HUES64 (cell line): ENCODE data around the gene SAP130.

Experiments
- H3K27ac ChIP-seq: 2 replicates; pipeline ENCODE4 v1.7.0; 2013; ENCODE audit warnings: low read depth, low read length, inconsistent platforms
- H3K27me3 ChIP-seq: 2 replicates; pipeline ENCODE4 v1.6.1; 2013; ENCODE audit warnings: mild to moderate bottlenecking, low read length; ENCODE audit not compliant: insufficient read depth
- H3K36me3 ChIP-seq: 2 replicates; pipeline ENCODE4 v1.6.1; 2013; ENCODE audit warnings: mild to moderate bottlenecking, low read length; ENCODE audit not compliant: insufficient read depth
- H3K4me1 ChIP-seq: 2 replicates; pipeline ENCODE4 v1.6.1; 2013; ENCODE audit warnings: mild to moderate bottlenecking, low read length, moderate library complexity; ENCODE audit not compliant: insufficient read depth
- H3K4me3 ChIP-seq: 2 replicates; pipeline ENCODE4 v1.5.1; 2013; ENCODE audit warnings: mild to moderate bottlenecking, low read length, moderate library complexity
- H3K9ac ChIP-seq: 2 replicates; pipeline ENCODE4 v1.6.1; 2013; ENCODE audit warnings: mild to moderate bottlenecking, low read depth, low read length
- H3K9me3 ChIP-seq: 2 replicates; pipeline ENCODE4 v1.6.1; 2013; ENCODE audit warnings: low read depth, low read length; ENCODE audit not compliant: insufficient read depth
- WGBS: fragments of 150-250, 120-280 bp; methylation state at CpG from one replicate; pipeline ENCODE4 v1.1.7; 2013; ENCODE audit warnings: missing lambda C conversion rate; 5-methylcytosine and 5-hydroxymethylcytosine counted together

The SAP130 gene

DNA sequence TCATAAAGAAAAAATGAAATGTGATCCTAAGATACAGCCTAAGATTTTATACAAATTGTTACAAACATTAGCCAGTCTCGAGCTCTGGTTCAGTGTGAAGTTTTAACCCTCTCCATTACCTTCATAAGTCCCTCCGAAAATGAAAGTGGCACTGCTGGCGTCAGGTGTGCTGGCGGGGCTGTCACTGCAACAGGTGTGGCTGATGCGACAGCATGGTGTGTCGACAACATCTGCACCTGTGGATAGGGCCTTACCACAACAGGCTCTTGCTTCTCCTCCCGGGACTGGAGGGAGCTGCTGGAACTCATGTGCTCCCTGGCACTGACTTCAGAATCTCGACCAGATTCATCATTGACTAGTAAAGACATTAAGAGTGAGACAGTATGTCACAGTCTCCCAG lies 10.3 kb downstream of the SAP130 start:
- WGBS = 95% methylated on average over 8 of the region's 8 CpGs
- no peaks in the 10 kb centered on the region for H3K9me3 ChIP-seq
- no peak overlapping the region for H3K9ac ChIP-seq
- peaks cover 74% of the 10 kb centered on the region for H3K36me3 ChIP-seq
- no peaks in the 10 kb centered on the region for H3K27me3 ChIP-seq
- H3K27ac ChIP-seq = no peak overlapping the region
- H3K4me1 ChIP-seq = no peaks in the 10 kb centered on the region
- no peak overlapping the region for H3K4me3 ChIP-seq

DNA sequence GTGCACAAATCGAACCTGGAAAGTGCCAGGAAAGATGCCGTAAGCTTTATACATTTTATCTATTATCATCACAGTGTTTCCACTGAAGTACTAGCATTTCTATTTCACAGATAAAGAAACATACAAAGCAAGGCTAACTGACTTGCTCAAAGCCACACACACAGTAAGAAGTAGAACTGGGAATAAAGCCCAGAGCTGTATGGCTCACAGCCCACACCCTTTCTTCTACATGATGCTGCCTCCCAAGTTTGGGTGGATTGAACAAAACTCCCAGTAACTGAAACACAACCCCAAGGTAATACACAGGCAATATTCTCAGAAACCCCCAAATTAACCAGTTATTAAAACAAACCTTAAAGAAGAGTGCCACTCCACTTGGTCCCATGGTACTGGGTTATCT lies 11.2 kb downstream of the SAP130 start:
- 96% methylated on average over 2 of the region's 2 CpGs for WGBS
- Histone ChIP-seq H3K9ac (no peak overlapping the region), H3K27me3 (no peaks in the 10 kb centered on the region), H3K27ac (no peak overlapping the region), H3K36me3 (peaks cover 74% of the 10 kb centered on the region), H3K4me1 (no peaks in the 10 kb centered on the region), H3K4me3 (no peak overlapping the region), H3K9me3 (no peaks in the 10 kb centered on the region)

DNA sequence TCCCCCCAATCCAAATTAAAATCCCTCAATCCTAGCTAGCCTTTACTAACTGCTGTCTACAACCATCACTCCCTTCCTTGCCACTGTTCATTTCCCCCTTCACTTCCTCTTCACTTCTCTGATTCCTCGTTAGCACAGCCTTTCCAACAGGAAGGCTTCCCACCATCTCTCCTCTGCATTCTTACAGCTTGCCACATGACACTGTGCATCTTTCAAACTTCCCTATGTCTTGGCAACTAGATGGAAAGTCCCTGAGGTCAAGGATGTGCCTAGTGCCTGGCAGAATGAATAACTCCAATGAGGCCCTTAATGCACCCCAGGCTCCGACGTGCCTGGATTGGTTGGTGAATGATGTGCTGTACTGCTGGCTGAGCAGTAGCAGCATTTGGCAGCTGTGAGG lies 15.2 kb downstream of the SAP130 start:
- Histone ChIP-seq H3K9ac (no peak overlapping the region), H3K36me3 (peaks cover 100% of the 10 kb centered on the region), H3K9me3 (no peaks in the 10 kb centered on the region), H3K27me3 (no peaks in the 10 kb centered on the region), H3K4me1 (no peaks in the 10 kb centered on the region), H3K27ac (no peak overlapping the region), H3K4me3 (no peak overlapping the region)
- 98% methylated on average over 3 of the region's 3 CpGs for WGBS

DNA sequence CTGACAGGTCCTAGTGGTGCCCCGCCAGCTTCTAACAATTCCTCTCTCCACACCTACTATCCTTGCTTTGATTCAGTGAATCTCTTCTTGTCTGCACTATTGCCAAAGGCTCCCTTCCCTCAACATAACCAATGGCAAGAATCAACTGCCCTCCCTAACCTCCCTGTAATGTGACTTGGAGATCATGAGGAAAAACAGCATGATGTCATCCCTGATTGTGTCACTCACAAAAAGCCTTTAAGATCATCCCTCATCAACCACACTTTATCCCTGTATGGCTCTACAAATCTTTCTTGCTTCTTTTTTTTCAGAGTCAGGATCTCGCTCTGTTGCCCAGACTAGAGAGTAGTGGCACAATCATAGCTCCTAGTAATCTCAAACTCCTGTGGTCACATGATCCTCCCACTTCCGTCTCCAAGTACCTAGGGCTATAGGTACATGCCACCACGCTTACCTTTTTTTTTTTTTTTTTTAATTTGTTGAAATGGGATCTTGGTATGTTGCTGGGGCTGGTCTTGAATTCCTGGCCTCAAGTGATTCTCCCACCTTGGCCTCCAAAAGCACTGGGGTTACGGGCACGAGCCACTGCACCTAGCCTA lies 19.7 kb downstream of the SAP130 start:
- Histone ChIP-seq H3K4me3 (no peak overlapping the region), H3K36me3 (peaks cover 100% of the 10 kb centered on the region)
- WGBS = 96% methylated on average over 5 of the region's 6 CpGs

DNA sequence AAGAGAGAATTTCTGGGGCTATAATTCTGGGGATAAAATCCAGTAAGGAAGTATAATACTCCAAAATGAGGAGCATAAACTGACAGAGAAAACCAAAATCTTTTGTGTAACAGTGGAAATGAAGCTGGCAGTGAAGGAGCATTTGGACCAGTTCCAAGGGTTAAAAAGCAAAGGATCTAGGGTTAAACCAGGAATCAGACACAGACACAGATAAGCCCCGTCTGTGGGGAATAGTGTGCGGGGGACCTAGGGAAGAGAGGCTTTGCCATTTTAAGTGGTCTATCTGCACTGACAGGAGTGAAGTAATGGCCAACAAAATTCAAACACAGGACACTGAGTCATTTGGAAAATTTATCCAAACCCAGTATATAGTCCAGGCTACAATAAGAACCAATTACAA lies 23.4 kb downstream of the SAP130 start:
- Histone ChIP-seq H3K4me1 (no peaks in the 10 kb centered on the region), H3K4me3 (no peak overlapping the region), H3K27me3 (no peaks in the 10 kb centered on the region), H3K9ac (no peak overlapping the region), H3K27ac (no peak overlapping the region), H3K9me3 (no peaks in the 10 kb centered on the region), H3K36me3 (peaks cover 100% of the 10 kb centered on the region)
- 98% methylated on average over 2 of the region's 2 CpGs for whole genome bisulfite sequencing

More for the DNA sequence above, 19.7 kb downstream of the SAP130 start:
- H3K27me3 ChIP-seq = no peaks in the 10 kb centered on the region
- no peaks in the 10 kb centered on the region for H3K9me3 ChIP-seq
- H3K4me1 ChIP-seq = no peaks in the 10 kb centered on the region
- H3K27ac ChIP-seq = no peak overlapping the region
- H3K9ac ChIP-seq = no peak overlapping the region

DNA sequence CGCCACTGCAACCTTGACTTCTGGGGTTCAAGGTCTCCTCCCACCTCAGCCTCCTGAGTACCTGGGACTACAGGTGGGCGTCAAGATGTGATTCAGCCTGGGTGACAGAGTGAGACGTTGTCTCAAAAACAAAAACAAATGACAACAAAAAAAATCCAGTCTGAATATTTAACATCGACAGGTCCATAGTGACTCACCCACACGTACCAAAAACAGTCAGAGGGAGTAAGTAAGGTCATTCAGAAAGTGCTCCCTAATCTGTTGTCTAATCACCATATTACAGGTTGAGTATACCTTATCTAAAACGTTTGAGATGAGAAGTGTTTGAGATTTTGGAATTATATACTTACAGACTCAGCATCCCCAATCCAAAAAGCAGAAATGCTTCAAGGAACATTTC lies 24.4 kb downstream of the SAP130 start:
- H3K9ac ChIP-seq = no peak overlapping the region
- H3K4me3 ChIP-seq = no peak overlapping the region
- WGBS = 100% methylated on average over 5 of the region's 6 CpGs
- no peaks in the 10 kb centered on the region for H3K27me3 ChIP-seq
- H3K9me3 ChIP-seq = no peaks in the 10 kb centered on the region
- H3K36me3 ChIP-seq = peaks cover 99% of the 10 kb centered on the region
- no peaks in the 10 kb centered on the region for H3K4me1 ChIP-seq
- H3K27ac ChIP-seq = no peak overlapping the region

DNA sequence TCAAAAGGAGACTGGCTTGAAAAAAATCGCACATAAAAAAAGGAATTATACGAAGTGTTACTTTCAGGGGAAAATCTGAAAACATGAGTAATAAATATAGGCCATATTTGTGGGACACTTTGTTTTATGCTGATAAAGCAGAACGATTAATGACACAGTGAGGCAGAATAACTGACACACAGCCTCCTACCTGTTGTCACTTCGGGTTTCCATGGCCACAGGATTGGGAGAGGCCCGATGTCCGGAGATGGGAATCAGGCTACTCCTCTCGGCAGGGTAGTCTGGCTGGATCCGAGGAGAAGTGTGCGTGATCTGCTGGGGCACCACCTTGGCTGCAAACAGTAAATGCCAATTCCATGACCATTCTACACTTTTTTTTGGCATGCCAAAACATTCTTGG lies 31.7 kb downstream of the SAP130 start:
- Histone ChIP-seq H3K9me3 (no peaks in the 10 kb centered on the region), H3K27ac (no peak overlapping the region), H3K27me3 (no peaks in the 10 kb centered on the region), H3K36me3 (peaks cover 98% of the 10 kb centered on the region), H3K9ac (no peak overlapping the region), H3K4me3 (no peak overlapping the region), H3K4me1 (no peaks in the 10 kb centered on the region)
- 97% methylated on average over 9 of the region's 9 CpGs for WGBS

DNA sequence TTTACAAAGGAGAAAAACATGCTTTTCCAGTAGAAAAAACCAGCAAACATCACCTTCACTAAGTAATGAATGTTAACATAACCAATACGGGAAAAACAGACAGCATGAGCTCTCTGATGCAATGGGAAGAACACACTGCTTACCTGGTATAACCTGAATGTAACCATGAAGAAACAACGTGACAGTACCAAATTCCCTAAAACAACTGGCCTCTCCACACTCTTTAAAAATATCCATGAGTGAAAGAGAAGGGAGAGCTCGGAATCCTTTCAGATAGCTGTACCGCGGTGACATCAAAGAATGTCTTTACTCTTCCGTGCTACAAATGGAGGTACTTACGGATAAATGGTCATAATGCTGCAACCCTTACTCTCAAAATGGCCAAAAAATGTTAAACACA lies 32.1 kb downstream of the SAP130 start:
- H3K9ac ChIP-seq = no peak overlapping the region
- H3K9me3 ChIP-seq = no peaks in the 10 kb centered on the region
- H3K27ac ChIP-seq = no peak overlapping the region
- H3K27me3 ChIP-seq = no peaks in the 10 kb centered on the region
- 95% methylated on average over 7 of the region's 7 CpGs for WGBS
- peaks cover 98% of the 10 kb centered on the region for H3K36me3 ChIP-seq
- H3K4me3 ChIP-seq = no peak overlapping the region
- H3K4me1 ChIP-seq = no peaks in the 10 kb centered on the region

DNA sequence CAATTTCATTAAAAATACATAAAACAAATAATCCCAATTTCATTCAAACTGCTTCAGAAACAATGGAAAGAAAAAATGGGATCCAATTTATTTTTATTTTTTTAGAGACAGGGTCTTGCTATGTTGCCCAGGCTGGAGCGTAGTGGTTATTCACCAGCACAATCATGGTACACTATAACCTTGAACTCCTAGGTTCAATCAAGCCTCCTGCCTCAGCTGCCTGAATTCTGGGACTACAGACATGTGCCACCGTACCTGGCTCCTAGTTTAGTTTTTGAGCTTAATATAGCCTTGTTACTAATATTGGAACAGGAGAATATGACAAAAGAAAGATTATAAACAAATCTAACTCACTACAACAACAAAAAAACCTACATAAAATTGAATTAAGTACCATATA lies 34.2 kb downstream of the SAP130 start:
- H3K36me3 ChIP-seq = peaks cover 98% of the 10 kb centered on the region
- H3K4me1 ChIP-seq = no peaks in the 10 kb centered on the region

DNA sequence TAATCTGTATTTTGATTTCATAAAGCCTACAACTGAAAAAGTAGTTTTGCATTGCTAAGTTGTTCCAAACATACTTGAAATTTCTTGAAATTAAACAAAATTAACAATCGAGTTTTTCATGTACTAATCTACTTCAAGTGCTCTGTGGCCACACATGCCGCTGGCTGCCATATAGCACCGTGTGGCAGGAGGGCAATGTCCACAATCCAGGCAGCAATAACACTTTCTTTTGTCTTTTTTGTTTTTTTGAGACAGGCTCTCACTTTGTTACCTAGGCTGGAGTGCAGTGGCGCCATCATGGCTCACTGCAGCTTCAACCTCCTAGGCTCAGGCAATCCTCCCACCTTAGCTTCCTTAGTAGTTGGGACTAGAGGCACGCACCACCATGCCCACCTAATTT lies 36.1 kb downstream of the SAP130 start:
- Histone ChIP-seq H3K4me1 (no peaks in the 10 kb centered on the region), H3K36me3 (peaks cover 98% of the 10 kb centered on the region), H3K4me3 (no peak overlapping the region), H3K27ac (no peak overlapping the region), H3K9ac (no peak overlapping the region), H3K27me3 (no peaks in the 10 kb centered on the region), H3K9me3 (no peaks in the 10 kb centered on the region)
- 95% methylated on average over 5 of the region's 5 CpGs for WGBS

More for the DNA sequence above, 34.2 kb downstream of the SAP130 start:
- 91% methylated on average over 2 of the region's 2 CpGs for WGBS
- Histone ChIP-seq H3K27ac (no peak overlapping the region), H3K27me3 (no peaks in the 10 kb centered on the region), H3K4me3 (no peak overlapping the region), H3K9me3 (no peaks in the 10 kb centered on the region), H3K9ac (no peak overlapping the region)

DNA sequence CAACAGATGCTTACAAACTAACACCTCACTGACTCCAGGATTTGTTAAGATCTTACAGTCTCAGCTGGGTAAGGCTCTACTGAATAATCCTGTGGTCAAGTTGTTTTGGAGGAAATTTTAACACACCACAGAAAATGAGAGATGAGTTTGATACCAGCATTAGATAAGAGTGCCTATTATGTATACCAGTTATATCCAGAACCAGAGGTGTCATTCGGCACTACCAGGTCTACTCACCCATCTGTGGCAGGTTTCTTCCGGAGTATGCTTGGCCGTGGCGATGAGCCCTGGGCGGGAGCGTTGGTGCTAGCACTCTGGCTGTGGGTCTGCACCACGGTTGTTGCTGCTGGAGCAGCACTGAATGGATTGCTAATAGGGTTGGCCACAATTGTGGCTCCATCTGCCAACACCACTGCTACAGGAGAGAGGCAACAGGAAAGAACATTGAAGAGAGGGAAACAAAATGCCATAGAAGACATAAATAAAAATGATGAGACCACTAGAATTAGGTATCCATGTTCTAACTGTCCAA lies 41.2 kb downstream of the SAP130 start:
- Histone ChIP-seq H3K4me3 (no peak overlapping the region), H3K4me1 (no peaks in the 10 kb centered on the region), H3K9me3 (no peaks in the 10 kb centered on the region), H3K9ac (no peak overlapping the region), H3K27me3 (no peaks in the 10 kb centered on the region), H3K27ac (no peak overlapping the region), H3K36me3 (peaks cover 99% of the 10 kb centered on the region)
- WGBS = 98% methylated on average over 7 of the region's 7 CpGs

DNA sequence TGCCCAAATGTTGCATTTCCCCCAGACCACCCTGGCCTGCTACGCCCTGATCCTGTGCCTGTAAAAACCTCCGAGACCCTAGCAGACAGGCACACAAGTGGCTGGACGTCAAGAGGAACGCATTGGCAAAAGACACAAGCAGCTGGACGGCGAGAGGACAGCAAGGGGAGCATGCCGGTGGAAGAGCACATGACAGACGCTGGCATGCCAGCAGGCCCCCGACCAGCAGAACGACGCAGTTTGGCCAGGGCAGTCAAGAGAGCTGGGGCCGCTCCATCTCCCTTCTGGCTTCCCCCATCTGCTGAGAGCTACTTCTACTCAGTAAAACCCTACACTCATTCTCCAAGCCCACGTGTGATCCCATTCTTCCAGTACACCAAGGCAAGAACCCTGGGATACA lies 42.1 kb downstream of the SAP130 start:
- WGBS = 94% methylated on average over 13 of the region's 13 CpGs
- H3K9me3 ChIP-seq = no peaks in the 10 kb centered on the region
- H3K4me3 ChIP-seq = no peak overlapping the region
- H3K36me3 ChIP-seq = peaks cover 93% of the 10 kb centered on the region
- no peak overlapping the region for H3K9ac ChIP-seq
- H3K27me3 ChIP-seq = no peaks in the 10 kb centered on the region
- H3K4me1 ChIP-seq = no peaks in the 10 kb centered on the region
- H3K27ac ChIP-seq = no peak overlapping the region
